ENCODE results near the gene TIPARP. TPM values are rescaled to one million over a fixed set of nuclear protein-coding genes. Genes with fewer than 3 reads are reported as not detected.

Gene TIPARP
- total and polyA plus RNA-seq, 4 donors: 20.8 to 56.1 (median 40.0) TPM

- WGBS, 2 donors: 37 to 38% methylated on average over 3 of the region's 3 CpGs
Measured at GRCh38 chr3:156705761-156706616, 31.6 kb downstream of the TIPARP start.

DNA sequence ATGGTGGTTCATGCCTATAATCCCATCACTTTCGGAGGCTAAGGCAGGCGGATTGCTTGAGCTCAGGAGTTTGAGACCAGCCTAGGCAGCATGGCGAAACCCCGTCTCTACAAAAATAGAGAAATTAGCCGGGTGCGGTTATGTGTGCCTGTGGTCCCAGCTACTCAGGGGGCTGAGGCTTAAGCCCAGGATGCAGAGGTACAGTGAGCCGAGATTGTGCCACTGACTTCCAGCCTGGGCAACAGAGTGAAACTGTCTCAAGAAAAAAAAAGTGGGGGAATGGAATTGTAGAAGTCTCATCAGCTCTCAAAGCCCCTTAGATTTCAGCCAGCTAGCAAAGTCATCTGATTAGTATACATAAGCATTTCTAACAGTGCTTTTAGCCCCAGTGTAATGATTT lies 33.2 kb downstream of the TIPARP start:
- Histone ChIP-seq H3K9me3 (ENCODE audit: control insufficient read depth in 4 of 4, insufficient read depth in 3 of 4, low read length in 3 of 4) (no peaks in the 10 kb centered on the region), H3K4me1 (ENCODE audit: control insufficient read depth in 5 of 5, insufficient read depth in 5 of 5, low read length in 5 of 5) (peaks cover 0 to 4% (median 3%) of the 10 kb centered on the region in 5 donors), H3K36me3 (ENCODE audit: control insufficient read depth in 4 of 4, insufficient read depth in 4 of 4, low read length in 4 of 4) (peaks cover 4 to 34% (median 9%) of the 10 kb centered on the region in 4 donors), H3K4me3 (no peak overlapping the region), H3K9ac (ENCODE audit: insufficient read depth in 1 of 2, low read length in 2 of 2) (no peak overlapping the region), H3K27me3 (ENCODE audit: control insufficient read depth in 3 of 3, insufficient read depth in 3 of 3, low read length in 2 of 3) (no peaks in the 10 kb centered on the region), H3K27ac (ENCODE audit: low read depth in 1 of 2, low read length in 1 of 2) (no peak overlapping the region)
- WGBS, 2 donors: 97% methylated on average over 7 of the region's 7 CpGs
- ATAC-seq (ENCODE audit: insufficient read depth, low FRiP score) (no peak), DNase-seq (no peak)
- TF ChIP-seq, protein P1, sequence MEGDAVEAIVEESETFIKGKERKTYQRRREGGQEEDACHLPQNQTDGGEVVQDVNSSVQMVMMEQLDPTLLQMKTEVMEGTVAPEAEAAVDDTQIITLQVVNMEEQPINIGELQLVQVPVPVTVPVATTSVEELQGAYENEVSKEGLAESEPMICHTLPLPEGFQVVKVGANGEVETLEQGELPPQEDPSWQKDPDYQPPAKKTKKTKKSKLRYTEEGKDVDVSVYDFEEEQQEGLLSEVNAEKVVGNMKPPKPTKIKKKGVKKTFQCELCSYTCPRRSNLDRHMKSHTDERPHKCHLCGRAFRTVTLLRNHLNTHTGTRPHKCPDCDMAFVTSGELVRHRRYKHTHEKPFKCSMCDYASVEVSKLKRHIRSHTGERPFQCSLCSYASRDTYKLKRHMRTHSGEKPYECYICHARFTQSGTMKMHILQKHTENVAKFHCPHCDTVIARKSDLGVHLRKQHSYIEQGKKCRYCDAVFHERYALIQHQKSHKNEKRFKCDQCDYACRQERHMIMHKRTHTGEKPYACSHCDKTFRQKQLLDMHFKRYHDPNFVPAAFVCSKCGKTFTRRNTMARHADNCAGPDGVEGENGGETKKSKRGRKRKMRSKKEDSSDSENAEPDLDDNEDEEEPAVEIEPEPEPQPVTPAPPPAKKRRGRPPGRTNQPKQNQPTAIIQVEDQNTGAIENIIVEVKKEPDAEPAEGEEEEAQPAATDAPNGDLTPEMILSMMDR (IDR thresholded peaks at IDR 0.05; ENCODE audit: control extremely low read depth, extremely low read depth): no peak

More at GRCh38 chr3:156705761-156706616, 31.6 kb downstream of the TIPARP start:
- Histone ChIP-seq H3K4me1 (ENCODE audit: control insufficient read depth in 5 of 5, insufficient read depth in 5 of 5, low read length in 5 of 5) (peaks cover 0 to 11% (median 4%) of the 10 kb centered on the region in 5 donors), H3K9me3 (ENCODE audit: control insufficient read depth in 4 of 4, insufficient read depth in 3 of 4, low read length in 3 of 4) (no peaks in the 10 kb centered on the region), H3K27ac (ENCODE audit: low read depth in 1 of 2, low read length in 1 of 2) (no peak overlapping the region), H3K4me3 (no peak overlapping the region), H3K27me3 (ENCODE audit: control insufficient read depth in 3 of 3, insufficient read depth in 3 of 3, low read length in 2 of 3) (no peaks in the 10 kb centered on the region), H3K9ac (ENCODE audit: insufficient read depth in 1 of 2, low read length in 2 of 2) (no peak overlapping the region), H3K36me3 (ENCODE audit: control insufficient read depth in 4 of 4, insufficient read depth in 4 of 4, low read length in 4 of 4) (peaks cover 4 to 44% (median 10%) of the 10 kb centered on the region in 4 donors)
- TF ChIP-seq, protein P1 (IDR thresholded peaks at IDR 0.05; ENCODE audit: control extremely low read depth, extremely low read depth): no peak
- no peak for DNase-seq
- no peak for ATAC-seq (ENCODE audit: insufficient read depth, low FRiP score)

GRCh38 chr3:156710429-156710828 lies 36.0 kb downstream of the TIPARP start:
- H3K27ac ChIP-seq (ENCODE audit: low read depth in 1 of 2, low read length in 1 of 2): no peak overlapping the region

More at GRCh38 chr3:156710429-156710828, 36.0 kb downstream of the TIPARP start:
- TF ChIP-seq, protein P1 (IDR thresholded peaks at IDR 0.05; ENCODE audit: control extremely low read depth, extremely low read depth): no peak
- ATAC-seq (ENCODE audit: insufficient read depth, low FRiP score) (no peak), DNase-seq (no peak)
- 76 to 91% methylated on average over 1 of the region's 1 CpG for WGBS, 2 donors
- Histone ChIP-seq H3K36me3 (ENCODE audit: control insufficient read depth in 4 of 4, insufficient read depth in 4 of 4, low read length in 4 of 4) (peaks cover 0 to 24% (median 5%) of the 10 kb centered on the region in 4 donors), H3K27me3 (ENCODE audit: control insufficient read depth in 3 of 3, insufficient read depth in 3 of 3, low read length in 2 of 3) (no peaks in the 10 kb centered on the region), H3K4me1 (ENCODE audit: control insufficient read depth in 5 of 5, insufficient read depth in 5 of 5, low read length in 5 of 5) (peaks cover 0 to 3% (median 0%) of the 10 kb centered on the region in 5 donors), H3K4me3 (no peak overlapping the region), H3K9ac (ENCODE audit: insufficient read depth in 1 of 2, low read length in 2 of 2) (no peak overlapping the region), H3K9me3 (ENCODE audit: control insufficient read depth in 4 of 4, insufficient read depth in 3 of 4, low read length in 3 of 4) (no peaks in the 10 kb centered on the region)
